Measurements from ENCODE around the gene ZMYM4. TPM values are rescaled to one million over a fixed set of nuclear protein-coding genes. Genes with fewer than 3 reads are reported as not detected.
A peak's percentile ranks its signal among the peaks of the same experiment; 100 is the strongest.

ZMYM4 gene
- polyA plus RNA-seq, 1 donor (not counting 4 experiments of a cell fraction or from before 2014, with no cell fraction given), result 24.8 TPM

GRCh38 chr1:35316264-35316663 is 47.8 kb downstream of the ZMYM4 start:
- dilution Hi-C loops (cut with MboI; ENCODE audit: extremely low pct_ligation_motif_present, low sequenced_read_pairs), result no loop called here
- Histone ChIP-seq H3K36me3 (ENCODE audit: control insufficient read depth in 2 of 2, extremely low read depth in 1 of 2, insufficient read depth in 2 of 2, low read length in 2 of 2) (no peaks in the 10 kb centered on the region), H3K4me2 (ENCODE audit: control insufficient read depth, extremely low read depth, insufficient read depth, low read depth, low read length) (no peak overlapping the region), H3K9ac (ENCODE audit: control insufficient read depth, extremely low read depth, insufficient read depth, low read length) (no peak overlapping the region), H4K20me1 (ENCODE audit: control insufficient read depth, extremely low read depth, insufficient read depth, low read length) (no peaks in the 10 kb centered on the region), H3K4me1 (ENCODE audit: control insufficient read depth, extremely low read depth, insufficient read depth, low read length) (no peaks in the 10 kb centered on the region), H2AFZ (ENCODE audit: control insufficient read depth, low read length) (no peak overlapping the region), H3K27me3 (ENCODE audit: control insufficient read depth, extremely low read depth, insufficient read depth, low read length) (no peaks in the 10 kb centered on the region), H3K79me2 (ENCODE audit: control insufficient read depth, insufficient read depth, low read length) (peaks cover 8% of the 10 kb centered on the region), H3K27ac (ENCODE audit: control insufficient read depth, insufficient read depth, low read length) (no peak overlapping the region), H3K4me3 (ENCODE audit: control insufficient read depth in 2 of 3, extremely low read depth in 1 of 3, insufficient read depth in 2 of 3, low read depth in 1 of 3, low read length in 3 of 3) (no peak overlapping the region), H3K9me1 (ENCODE audit: control insufficient read depth, extremely low read depth, insufficient read depth, low read length) (no peaks in the 10 kb centered on the region), H3K9me3 (ENCODE audit: control insufficient read depth, low read depth, low read length) (no peaks in the 10 kb centered on the region)
- no peak for TF ChIP-seq EZH2 (IDR thresholded peaks at IDR 0.05; ENCODE audit: low read length)
- no peak for TF ChIP-seq CTCF (optimal IDR thresholded peaks at IDR 0.05 in 1 of 3, IDR thresholded peaks at IDR 0.05 in 1 of 3, conservative IDR thresholded peaks at IDR 0.05 in 1 of 3; ENCODE audit: extremely low read depth in 1 of 3, insufficient read depth in 2 of 3, low read length in 3 of 3)
- peak; percentile 59 for FAIRE-seq
- DNase-seq (ENCODE audit: low read depth, low spot score), result no peak

- H3K79me2 ChIP-seq (ENCODE audit: control insufficient read depth, insufficient read depth, low read length), result peaks cover 9% of the 10 kb centered on the region
- peak; percentile 71 for FAIRE-seq
Measured at GRCh38 chr1:35319988-35320713, 51.6 kb downstream of the ZMYM4 start.

More at GRCh38 chr1:35319988-35320713, 51.6 kb downstream of the ZMYM4 start:
- no peaks in the 10 kb centered on the region for H3K9me1 ChIP-seq (ENCODE audit: control insufficient read depth, extremely low read depth, insufficient read depth, low read length)
- no peak overlapping the region for H3K4me2 ChIP-seq (ENCODE audit: control insufficient read depth, extremely low read depth, insufficient read depth, low read depth, low read length)
- DNase-seq (ENCODE audit: low read depth, low spot score), result no peak
- dilution Hi-C loops (cut with MboI; ENCODE audit: extremely low pct_ligation_motif_present, low sequenced_read_pairs), result no loop called here
- TF ChIP-seq CTCF (optimal IDR thresholded peaks at IDR 0.05 in 1 of 3, IDR thresholded peaks at IDR 0.05 in 1 of 3, conservative IDR thresholded peaks at IDR 0.05 in 1 of 3; ENCODE audit: extremely low read depth in 1 of 3, insufficient read depth in 2 of 3, low read length in 3 of 3), result no peak
- no peak for TF ChIP-seq EZH2 (IDR thresholded peaks at IDR 0.05; ENCODE audit: low read length)
- H3K4me3 ChIP-seq (ENCODE audit: control insufficient read depth in 2 of 3, extremely low read depth in 1 of 3, insufficient read depth in 2 of 3, low read depth in 1 of 3, low read length in 3 of 3), result no peak overlapping the region
- no peaks in the 10 kb centered on the region for H3K9me3 ChIP-seq (ENCODE audit: control insufficient read depth, low read depth, low read length)
- no peaks in the 10 kb centered on the region for H3K27me3 ChIP-seq (ENCODE audit: control insufficient read depth, extremely low read depth, insufficient read depth, low read length)
- no peak overlapping the region for H3K9ac ChIP-seq (ENCODE audit: control insufficient read depth, extremely low read depth, insufficient read depth, low read length)
- H3K4me1 ChIP-seq (ENCODE audit: control insufficient read depth, extremely low read depth, insufficient read depth, low read length), result no peaks in the 10 kb centered on the region
- H3K27ac ChIP-seq (ENCODE audit: control insufficient read depth, insufficient read depth, low read length), result no peak overlapping the region
- H4K20me1 ChIP-seq (ENCODE audit: control insufficient read depth, extremely low read depth, insufficient read depth, low read length), result no peaks in the 10 kb centered on the region
- H3K36me3 ChIP-seq (ENCODE audit: control insufficient read depth in 2 of 2, extremely low read depth in 1 of 2, insufficient read depth in 2 of 2, low read length in 2 of 2), result no peaks in the 10 kb centered on the region
- no peak overlapping the region for H2AFZ ChIP-seq (ENCODE audit: control insufficient read depth, low read length)
